ENCODE results near the gene GLRX. TPM values are rescaled to one million over a fixed set of nuclear protein-coding genes. Genes with fewer than 3 reads are reported as not detected.
A peak's percentile ranks its signal among the peaks of the same experiment; 100 is the strongest.

GLRX gene
- total and polyA plus RNA-seq, 2 of the 13 experiments (the other 11 are each of a cell fraction or from before 2014, with no cell fraction given): 63.8 to 499 TPM

DNA sequence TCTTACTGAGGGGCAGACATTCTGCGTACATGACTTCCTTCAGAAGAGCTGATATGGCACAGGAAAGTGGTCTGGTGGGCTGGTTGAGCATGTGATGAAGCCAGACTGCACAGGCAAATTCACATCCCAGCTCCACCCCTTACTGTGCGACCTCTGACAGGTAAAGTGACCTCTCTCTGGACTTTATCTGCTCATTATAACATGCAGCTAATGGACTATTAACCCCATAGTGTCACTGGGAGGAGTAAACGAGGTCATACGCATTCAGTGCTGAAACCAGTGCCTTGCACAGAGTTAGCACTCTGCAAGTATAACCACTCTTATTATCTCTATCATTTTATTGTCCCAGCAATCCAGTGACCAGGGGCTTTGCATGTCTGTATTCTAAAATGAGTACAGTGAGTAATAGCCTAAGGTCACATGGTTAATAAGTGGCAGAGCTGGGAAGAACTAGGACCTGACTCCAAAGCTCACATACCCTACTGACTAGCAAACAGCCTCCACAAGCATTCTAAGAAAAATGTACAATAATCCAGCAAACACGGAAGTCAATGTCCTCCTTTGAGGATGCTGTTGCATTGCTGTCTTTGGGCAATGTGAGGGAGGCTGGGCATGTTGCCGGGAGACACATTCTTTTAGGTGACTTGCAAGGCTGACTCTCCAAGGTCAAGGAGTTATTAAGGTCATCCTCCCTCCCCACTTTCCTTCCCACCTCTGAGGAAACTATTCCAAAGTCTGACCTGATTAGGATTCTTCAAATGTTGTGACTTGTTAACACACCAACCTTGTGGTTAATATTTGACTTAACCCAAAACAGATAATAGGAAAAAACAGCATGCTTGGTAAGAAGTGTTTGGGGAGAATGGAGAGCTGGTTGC, 19.0 kb downstream of the GLRX start (continued):
- no peak for TF ChIP-seq PCBP1 (IDR thresholded peaks at IDR 0.05; ENCODE audit: borderline replicate concordance, low read depth, low read length)
- TF ChIP-seq ZUFSP (CRISPR knock-in tag; IDR thresholded peaks at IDR 0.05; ENCODE audit: borderline replicate concordance): no peak
- no peak for TF ChIP-seq FOXK1 (CRISPR knock-in tag; IDR thresholded peaks at IDR 0.05; ENCODE audit: borderline replicate concordance, low read depth)
- no peak for TF ChIP-seq ARID2 (CRISPR knock-in tag; IDR thresholded peaks at IDR 0.05; ENCODE audit: borderline replicate concordance)
- TF ChIP-seq SKIL (CRISPR knock-in tag; IDR thresholded peaks at IDR 0.05; ENCODE audit: borderline replicate concordance): peak; percentile 26; the same call in 1 of the 2 replicates
- TF ChIP-seq ZFYVE20 (CRISPR knock-in tag; IDR thresholded peaks at IDR 0.05; ENCODE audit: borderline replicate concordance, low read depth): no peak
- peak; percentile 48; the same call in 1 of the 2 replicates for TF ChIP-seq HOXA3 (CRISPR knock-in tag; IDR thresholded peaks at IDR 0.05)
- TF ChIP-seq PAF1 (CRISPR knock-in tag; IDR thresholded peaks at IDR 0.05): no peak
- TF ChIP-seq HNF1B (CRISPR knock-in tag; IDR thresholded peaks at IDR 0.05): peak; percentile 93
- peak; percentile 33; the same call in 1 of the 2 replicates for TF ChIP-seq KMT2A (CRISPR knock-in tag; IDR thresholded peaks at IDR 0.05)
- no peak for TF ChIP-seq RAD21 (CRISPR knock-in tag; IDR thresholded peaks at IDR 0.05)
- TF ChIP-seq WIZ (CRISPR knock-in tag; IDR thresholded peaks at IDR 0.05): no peak
- no peak for TF ChIP-seq SIX4 (CRISPR knock-in tag; IDR thresholded peaks at IDR 0.05)
- TF ChIP-seq PPARG (CRISPR knock-in tag; conservative IDR thresholded peaks at IDR 0.05): 0 out of 2 replicates have a peak, but pooled peaks have one; percentile 17
- TF ChIP-seq, protein P1, sequence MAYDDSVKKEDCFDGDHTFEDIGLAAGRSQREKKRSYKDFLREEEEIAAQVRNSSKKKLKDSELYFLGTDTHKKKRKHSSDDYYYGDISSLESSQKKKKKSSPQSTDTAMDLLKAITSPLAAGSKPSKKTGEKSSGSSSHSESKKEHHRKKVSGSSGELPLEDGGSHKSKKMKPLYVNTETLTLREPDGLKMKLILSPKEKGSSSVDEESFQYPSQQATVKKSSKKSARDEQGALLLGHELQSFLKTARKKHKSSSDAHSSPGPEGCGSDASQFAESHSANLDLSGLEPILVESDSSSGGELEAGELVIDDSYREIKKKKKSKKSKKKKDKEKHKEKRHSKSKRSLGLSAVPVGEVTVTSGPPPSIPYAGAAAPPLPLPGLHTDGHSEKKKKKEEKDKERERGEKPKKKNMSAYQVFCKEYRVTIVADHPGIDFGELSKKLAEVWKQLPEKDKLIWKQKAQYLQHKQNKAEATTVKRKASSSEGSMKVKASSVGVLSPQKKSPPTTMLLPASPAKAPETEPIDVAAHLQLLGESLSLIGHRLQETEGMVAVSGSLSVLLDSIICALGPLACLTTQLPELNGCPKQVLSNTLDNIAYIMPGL (CRISPR knock-in tag; IDR thresholded peaks at IDR 0.05; ENCODE audit: borderline replicate concordance in 1 of 2, low read depth in 1 of 2): peak in 1 of 2 experiments; percentile 25; a peak in 1 of 4 replicates
- no peak for TF ChIP-seq ZNF414 (CRISPR knock-in tag; IDR thresholded peaks at IDR 0.05)
- no peak for TF ChIP-seq ZBTB38 (CRISPR knock-in tag; IDR thresholded peaks at IDR 0.05)

Measured in HepG2 (cell line).